ENCODE measurements around the gene KRTAP19-5.

The KRTAP19-5 gene

DNA sequence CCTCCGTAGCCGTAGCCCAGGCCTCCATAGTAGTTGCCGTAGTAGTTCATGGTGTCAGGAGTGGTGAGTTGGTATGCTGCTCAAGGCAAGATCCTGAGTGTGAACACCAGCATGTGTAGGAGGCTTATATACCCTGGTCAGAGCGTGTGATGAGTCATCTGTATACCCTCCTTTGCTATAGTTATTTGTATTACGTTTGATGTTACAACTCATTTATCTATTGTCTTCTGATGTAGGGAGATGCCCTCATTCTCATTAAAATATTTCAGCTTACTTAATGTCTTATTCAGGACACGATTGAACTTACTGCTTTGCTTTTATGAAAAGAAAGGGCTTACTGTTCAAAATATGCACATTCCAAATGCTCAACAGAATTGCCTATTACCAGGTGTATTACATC, at the start of gene KRTAP19-5:
TSS of gene KRTAP19-5 (minus strand) at position 101 of the 400 bp plus-strand sequence. CDS start at position 50, 51 bp downstream.
- no peaks in the 10 kb centered on the region for H3F3A ChIP-seq (ENCODE audit: low read depth)
- TF ChIP-seq EZH2phosphoT487 (IDR thresholded peaks at IDR 0.05; ENCODE audit: borderline replicate concordance) = no peak
- TF ChIP-seq CTCF (conservative IDR thresholded peaks at IDR 0.05; ENCODE audit: low read length) = no peak
- no peak within 1 kb of the TSS for H3K9ac ChIP-seq (ENCODE audit: low read depth, low read length, poor library complexity, severe bottlenecking)
- no peaks in the 10 kb centered on the region for H3K36me3 ChIP-seq (ENCODE audit: insufficient read depth, low read length)
- H4K20me1 ChIP-seq (ENCODE audit: insufficient read depth, low read length, poor library complexity, severe bottlenecking) = no peaks in the 10 kb centered on the region
- H3K27me3 ChIP-seq (ENCODE audit: insufficient read depth, low read length, poor library complexity, severe bottlenecking) = no peaks in the 10 kb centered on the region
- no peak within 1 kb of the TSS for H2AFZ ChIP-seq (ENCODE audit: low read length)
- H3K4me1 ChIP-seq (ENCODE audit: insufficient read depth, low read length, poor library complexity, severe bottlenecking) = no peaks in the 10 kb centered on the region
- H3K4me3 ChIP-seq (ENCODE audit: low read length, poor library complexity, severe bottlenecking) = no peak within 1 kb of the TSS
- H3K9me2 ChIP-seq (replicated peaks; ENCODE audit: low read depth, low read length) = no peaks in the 10 kb centered on the region
- H3K4me2 ChIP-seq (ENCODE audit: low read depth, low read length, poor library complexity, severe bottlenecking) = no peak within 1 kb of the TSS
- H3K79me2 ChIP-seq (ENCODE audit: insufficient read depth, low read length) = no peaks in the 10 kb centered on the region
- no peaks in the 10 kb centered on the region for H3K9me3 ChIP-seq (ENCODE audit: insufficient read depth, low read depth, low read length)

DNA sequence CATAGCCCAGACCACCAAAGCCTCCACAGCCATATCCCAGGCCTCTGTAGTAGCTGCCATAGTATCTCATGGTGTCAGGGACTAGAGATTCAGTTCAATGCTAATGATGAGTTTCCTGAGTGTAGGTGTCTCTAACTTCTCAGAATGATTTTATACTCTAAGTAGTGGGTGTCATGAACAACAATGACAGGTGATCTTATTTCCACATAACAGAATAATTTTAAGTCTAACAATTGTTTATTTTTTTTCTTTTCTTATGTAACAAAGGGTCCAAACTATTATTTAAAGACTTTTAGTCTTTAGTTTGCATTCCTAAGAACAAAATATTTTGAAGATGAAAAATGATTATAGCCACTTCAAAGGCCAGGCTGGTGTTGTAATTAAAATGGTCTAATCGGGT, 39.8 kb upstream of the KRTAP19-5 start, which contains the start of gene KRTAP19-6:
TSS of gene KRTAP19-6 (minus strand) at position 101 of the 400 bp plus-strand sequence. CDS start at position 70, 31 bp downstream.
- H3K4me3 ChIP-seq (ENCODE audit: low read length, poor library complexity, severe bottlenecking) = no peak within 1 kb of the TSS
- H4K20me1 ChIP-seq (ENCODE audit: insufficient read depth, low read length, poor library complexity, severe bottlenecking) = no peaks in the 10 kb centered on the region
- H3K4me1 ChIP-seq (ENCODE audit: insufficient read depth, low read length, poor library complexity, severe bottlenecking) = no peaks in the 10 kb centered on the region
- no peak within 1 kb of the TSS for H3K4me2 ChIP-seq (ENCODE audit: low read depth, low read length, poor library complexity, severe bottlenecking)
- H3K27me3 ChIP-seq (ENCODE audit: insufficient read depth, low read length, poor library complexity, severe bottlenecking) = no peaks in the 10 kb centered on the region
- H3K9me3 ChIP-seq (ENCODE audit: insufficient read depth, low read depth, low read length) = no peaks in the 10 kb centered on the region
- no peaks in the 10 kb centered on the region for H3K36me3 ChIP-seq (ENCODE audit: insufficient read depth, low read length)
- no peak within 1 kb of the TSS for H2AFZ ChIP-seq (ENCODE audit: low read length)
- no peaks in the 10 kb centered on the region for H3K79me2 ChIP-seq (ENCODE audit: insufficient read depth, low read length)
- H3F3A ChIP-seq (ENCODE audit: low read depth) = no peaks in the 10 kb centered on the region
- no peaks in the 10 kb centered on the region for H3K9me2 ChIP-seq (replicated peaks; ENCODE audit: low read depth, low read length)
- no peak for TF ChIP-seq EZH2phosphoT487 (IDR thresholded peaks at IDR 0.05; ENCODE audit: borderline replicate concordance)
- no peak for TF ChIP-seq CTCF (conservative IDR thresholded peaks at IDR 0.05; ENCODE audit: low read length)
- no peak within 1 kb of the TSS for H3K9ac ChIP-seq (ENCODE audit: low read depth, low read length, poor library complexity, severe bottlenecking)

DNA sequence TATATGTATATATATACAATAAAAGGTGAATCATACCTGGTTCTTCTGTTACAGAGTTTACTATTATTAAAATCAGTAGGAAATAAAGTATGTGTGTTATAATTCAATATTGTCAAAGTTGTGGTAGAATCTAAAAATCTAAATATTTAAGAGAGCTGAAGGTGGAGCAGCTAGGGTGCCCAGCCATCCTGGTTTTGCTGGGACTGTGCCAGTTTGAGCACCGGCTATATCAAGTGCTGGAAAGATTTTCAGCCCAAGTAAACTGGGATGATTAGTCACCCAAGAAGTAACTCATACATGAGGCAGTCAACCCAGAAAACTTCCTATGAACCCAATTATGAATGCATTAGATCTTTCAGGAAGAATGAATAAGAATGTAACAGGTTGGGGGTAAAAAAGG, 16.9 kb upstream of the KRTAP19-5 start:
- TF ChIP-seq CTCF (conservative IDR thresholded peaks at IDR 0.05; ENCODE audit: low read length) (no peak), EZH2phosphoT487 (IDR thresholded peaks at IDR 0.05; ENCODE audit: borderline replicate concordance) (no peak)
- Histone ChIP-seq H3K4me3 (ENCODE audit: low read length, poor library complexity, severe bottlenecking) (no peak overlapping the region), H3K27me3 (ENCODE audit: insufficient read depth, low read length, poor library complexity, severe bottlenecking) (no peaks in the 10 kb centered on the region), H3K9ac (ENCODE audit: low read depth, low read length, poor library complexity, severe bottlenecking) (no peak overlapping the region), H3K9me3 (ENCODE audit: insufficient read depth, low read depth, low read length) (no peaks in the 10 kb centered on the region), H3K4me2 (ENCODE audit: low read depth, low read length, poor library complexity, severe bottlenecking) (no peak overlapping the region), H3K36me3 (ENCODE audit: insufficient read depth, low read length) (no peaks in the 10 kb centered on the region), H2AFZ (ENCODE audit: low read length) (no peak overlapping the region), H3K4me1 (ENCODE audit: insufficient read depth, low read length, poor library complexity, severe bottlenecking) (no peaks in the 10 kb centered on the region), H3F3A (ENCODE audit: low read depth) (no peaks in the 10 kb centered on the region), H4K20me1 (ENCODE audit: insufficient read depth, low read length, poor library complexity, severe bottlenecking) (no peaks in the 10 kb centered on the region), H3K79me2 (ENCODE audit: insufficient read depth, low read length) (no peaks in the 10 kb centered on the region), H3K9me2 (replicated peaks; ENCODE audit: low read depth, low read length) (no peaks in the 10 kb centered on the region)

All from Loucy (cell line).